IPS DF 6.9 (cell line): Measurements from ENCODE around the gene AZIN2.
A peak's percentile ranks its signal among the peaks of the same experiment; 100 is the strongest.
"Not testable (repeated sequence)": the region's sequence is repeated elsewhere in the genome, so short reads cannot be mapped to it uniquely, and the experiment has no call there.

ENCODE experiments used
- DNase-seq: peaks from one replicate; pipeline ENCODE4 v3.0.0-alpha.2; 2013; ENCODE audit warnings: low read depth, low spot score
- H3K27ac ChIP-seq: one replicate; pipeline ENCODE4 v1.5.1; 2013; ENCODE audit warnings: low read length, control low read depth
- H3K27me3 ChIP-seq: 2 replicates; pipeline ENCODE4 v1.6.1; 2013; ENCODE audit warnings: mild to moderate bottlenecking, low read length; ENCODE audit not compliant: control insufficient read depth, insufficient read depth
- H3K36me3 ChIP-seq: 2 replicates; pipeline ENCODE4 v1.6.1; 2013; ENCODE audit warnings: low read length; ENCODE audit not compliant: control insufficient read depth, insufficient read depth
- H3K4me1 ChIP-seq: 2 replicates; pipeline ENCODE4 v1.6.1; 2013; ENCODE audit warnings: low read length; ENCODE audit not compliant: control insufficient read depth, insufficient read depth
- H3K4me3 ChIP-seq: 2 replicates; pipeline ENCODE4 v1.5.1; 2013; ENCODE audit warnings: mild to moderate bottlenecking, low read length
- H3K9me3 ChIP-seq: 2 replicates; pipeline ENCODE4 v1.6.1; 2013; ENCODE audit warnings: low read length, inconsistent platforms; ENCODE audit not compliant: control insufficient read depth, insufficient read depth
- WGBS: extraction: QIAGEN DNeasy Blood & Tissue Kit; methylation state at CpG from one replicate; pipeline ENCODE4 v1.1.7; 2013; ENCODE audit warnings: mixed read lengths, missing lambda C conversion rate; ENCODE audit not compliant: insufficient read length, insufficient coverage; 5-methylcytosine and 5-hydroxymethylcytosine counted together

Gene AZIN2

DNA sequence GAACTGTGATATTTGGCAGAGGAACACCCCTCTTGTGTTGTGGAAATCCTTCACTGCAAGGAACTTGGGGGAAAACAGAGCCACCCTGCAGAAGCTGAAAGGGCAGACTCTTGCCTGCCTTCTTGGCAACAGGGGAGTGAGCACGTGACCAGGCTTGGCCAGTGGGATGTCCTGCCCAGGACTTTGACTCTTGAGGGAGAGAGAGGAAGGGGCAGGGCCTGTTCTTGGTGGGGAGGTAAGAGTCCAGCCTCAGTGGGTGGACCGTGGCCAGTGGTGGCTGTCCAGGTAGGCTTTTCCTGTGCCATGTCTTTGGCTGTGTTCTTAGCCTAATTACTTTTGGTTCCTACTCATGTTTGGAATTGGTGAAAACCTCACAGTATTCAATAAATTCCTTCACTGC, 35.7 kb upstream of the AZIN2 start:
- Histone ChIP-seq H3K9me3 (no peaks in the 10 kb centered on the region), H3K36me3 (no peaks in the 10 kb centered on the region), H3K27ac (no peak overlapping the region), H3K4me3 (no peak overlapping the region), H3K4me1 (no peaks in the 10 kb centered on the region), H3K27me3 (no peaks in the 10 kb centered on the region)
- no peak for DNase-seq
- no CpG with 5 or more reads among the region's 2 CpGs for WGBS

DNA sequence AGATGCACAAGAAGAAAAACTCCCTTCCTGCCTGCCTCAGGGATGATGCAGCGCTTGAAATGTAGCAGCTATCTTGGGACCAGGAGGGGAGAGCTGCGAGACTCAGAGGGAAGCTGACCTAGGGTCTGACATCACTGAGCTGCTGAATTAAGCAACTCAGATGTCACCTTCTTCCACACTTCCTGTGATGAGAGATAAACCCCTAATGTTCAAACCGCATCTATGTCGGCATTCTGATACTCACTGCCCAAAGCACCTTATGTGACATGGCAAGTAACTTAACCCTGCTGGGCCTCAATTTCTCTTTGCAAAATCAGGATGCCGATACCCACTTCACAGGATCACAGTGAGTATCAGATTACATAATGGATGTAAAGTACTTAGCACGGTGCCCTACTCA, 35.1 kb upstream of the AZIN2 start:
- Histone ChIP-seq H3K36me3 (no peaks in the 10 kb centered on the region), H3K4me3 (no peak overlapping the region), H3K9me3 (no peaks in the 10 kb centered on the region), H3K27ac (no peak overlapping the region), H3K27me3 (no peaks in the 10 kb centered on the region), H3K4me1 (no peaks in the 10 kb centered on the region)
- no peak for DNase-seq
- no CpG with 5 or more reads among the region's 6 CpGs for WGBS

DNA sequence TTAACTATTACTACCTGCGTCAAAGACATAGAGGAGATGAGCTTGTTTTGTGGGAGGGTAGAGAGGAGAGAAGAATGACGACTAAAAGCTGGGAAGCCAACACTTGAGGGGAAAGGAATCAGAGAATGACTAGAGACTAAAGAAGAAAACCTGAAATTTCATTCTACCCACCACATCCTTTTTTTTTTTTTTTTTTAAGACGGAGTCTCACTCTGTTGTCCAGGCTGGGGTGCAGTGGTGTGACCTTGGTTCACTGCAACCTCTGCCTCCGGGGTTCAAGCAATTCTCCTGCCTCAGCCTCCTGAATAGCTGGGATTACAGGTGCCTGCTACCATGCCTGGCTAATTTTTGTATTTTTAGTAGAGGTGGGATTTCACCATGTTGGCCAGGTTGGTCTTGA, 34.7 kb upstream of the AZIN2 start:
- no CpG with 5 or more reads among the region's 4 CpGs for WGBS
- not testable (repeated sequence) for DNase-seq, H3K9me3 ChIP-seq, H3K4me3 ChIP-seq, H3K27me3 ChIP-seq, H3K36me3 ChIP-seq, H3K4me1 ChIP-seq, H3K27ac ChIP-seq

DNA sequence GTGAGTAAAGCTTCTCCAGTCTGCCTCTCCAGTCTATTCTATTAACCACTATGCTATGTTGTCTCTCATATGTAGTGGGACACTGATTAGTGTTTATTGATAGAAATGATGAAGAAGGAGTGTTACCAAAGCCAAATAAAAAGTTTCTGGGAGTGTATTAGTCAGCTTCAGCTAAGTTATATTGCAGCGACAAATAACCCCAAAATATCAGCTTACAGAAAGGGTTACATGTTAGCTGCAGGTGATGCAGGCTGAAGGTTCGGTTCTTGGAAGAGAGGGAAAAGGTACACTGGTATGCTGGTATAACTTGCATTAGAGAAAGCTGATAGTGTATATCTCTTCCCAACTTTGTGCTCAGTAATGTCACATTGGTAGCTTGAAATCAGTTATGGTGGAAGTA, 33.7 kb upstream of the AZIN2 start:
- H3K27ac ChIP-seq: no peak overlapping the region
- H3K4me1 ChIP-seq: no peaks in the 10 kb centered on the region
- no CpG with 5 or more reads among the region's 2 CpGs for WGBS
- DNase-seq: no peak
- no peaks in the 10 kb centered on the region for H3K27me3 ChIP-seq
- no peaks in the 10 kb centered on the region for H3K9me3 ChIP-seq
- no peaks in the 10 kb centered on the region for H3K36me3 ChIP-seq
- H3K4me3 ChIP-seq: no peak overlapping the region

DNA sequence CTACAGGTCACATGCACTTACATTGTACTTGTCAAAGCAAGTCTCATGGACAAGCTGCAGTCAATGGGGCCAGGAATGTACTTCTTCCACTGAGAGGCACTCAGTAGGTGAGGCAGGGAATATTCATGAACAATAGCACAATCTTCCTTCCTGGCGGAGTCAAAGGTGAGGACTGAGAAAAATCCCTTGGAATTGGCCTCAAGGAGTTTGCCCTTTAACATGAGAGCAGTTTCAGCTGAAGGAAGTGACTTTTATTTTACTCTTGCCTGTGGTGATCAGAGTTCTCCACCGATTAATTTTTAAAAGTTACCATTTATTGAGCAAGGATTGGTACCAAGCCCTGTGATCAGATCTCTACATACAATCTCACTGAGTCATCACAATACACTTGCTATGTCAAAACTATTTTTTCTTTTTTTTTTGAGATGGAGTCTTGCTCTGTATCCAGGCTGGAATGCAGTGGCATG, 33.1 kb upstream of the AZIN2 start:
- Histone ChIP-seq H3K36me3 (no peaks in the 10 kb centered on the region), H3K27me3 (no peaks in the 10 kb centered on the region), H3K4me3 (no peak overlapping the region), H3K4me1 (no peaks in the 10 kb centered on the region), H3K27ac (no peak overlapping the region), H3K9me3 (no peaks in the 10 kb centered on the region)
- no peak for DNase-seq
- WGBS: no CpG with 5 or more reads among the region's 2 CpGs

DNA sequence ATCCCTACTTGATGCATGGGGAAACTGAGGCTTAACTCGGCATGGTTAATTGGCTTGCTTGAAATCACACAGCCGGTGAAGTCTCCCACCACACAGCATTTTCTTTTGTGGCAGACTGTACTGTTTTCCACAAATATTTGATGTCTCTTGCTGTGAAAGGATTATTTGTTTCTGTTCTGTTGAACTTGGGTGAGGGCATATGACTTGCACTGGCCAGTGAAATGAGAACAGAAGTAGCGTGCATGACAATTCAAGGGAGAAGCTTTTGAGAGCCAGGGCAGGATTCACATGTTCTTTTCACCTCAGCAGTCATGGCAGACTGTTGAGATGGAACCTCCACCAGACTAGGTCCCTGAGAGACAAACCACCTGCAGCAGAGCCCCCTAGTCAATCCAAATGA, 32.5 kb upstream of the AZIN2 start:
- Histone ChIP-seq H3K27me3 (no peaks in the 10 kb centered on the region), H3K9me3 (no peaks in the 10 kb centered on the region), H3K27ac (no peak overlapping the region), H3K36me3 (no peaks in the 10 kb centered on the region), H3K4me3 (no peak overlapping the region), H3K4me1 (no peaks in the 10 kb centered on the region)
- no peak for DNase-seq
- no CpG with 5 or more reads among the region's 3 CpGs for WGBS

DNA sequence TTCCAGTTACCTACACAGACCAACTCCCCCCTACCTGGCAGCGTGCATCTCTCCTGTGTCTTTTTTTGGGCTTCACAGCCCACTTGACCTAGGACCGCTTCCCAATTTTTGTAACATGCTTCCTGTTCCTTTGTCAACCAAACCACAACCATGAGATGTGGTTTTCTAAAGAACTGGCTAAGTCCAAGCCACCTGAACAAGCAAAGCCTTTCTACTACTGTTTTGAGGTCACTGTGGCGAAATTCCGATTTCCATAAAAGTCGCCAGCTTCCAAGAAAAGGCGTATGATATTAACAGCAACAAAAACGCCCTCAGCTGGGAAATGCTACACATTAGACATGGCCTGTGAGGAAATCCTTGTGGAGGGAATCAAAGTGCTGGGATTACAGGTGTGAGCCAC, 31.6 kb upstream of the AZIN2 start:
- Histone ChIP-seq H3K4me3 (no peak overlapping the region), H3K4me1 (no peaks in the 10 kb centered on the region), H3K36me3 (no peaks in the 10 kb centered on the region), H3K27ac (no peak overlapping the region), H3K9me3 (no peaks in the 10 kb centered on the region), H3K27me3 (no peaks in the 10 kb centered on the region)
- no peak for DNase-seq
- no CpG with 5 or more reads among the region's 7 CpGs for WGBS

DNA sequence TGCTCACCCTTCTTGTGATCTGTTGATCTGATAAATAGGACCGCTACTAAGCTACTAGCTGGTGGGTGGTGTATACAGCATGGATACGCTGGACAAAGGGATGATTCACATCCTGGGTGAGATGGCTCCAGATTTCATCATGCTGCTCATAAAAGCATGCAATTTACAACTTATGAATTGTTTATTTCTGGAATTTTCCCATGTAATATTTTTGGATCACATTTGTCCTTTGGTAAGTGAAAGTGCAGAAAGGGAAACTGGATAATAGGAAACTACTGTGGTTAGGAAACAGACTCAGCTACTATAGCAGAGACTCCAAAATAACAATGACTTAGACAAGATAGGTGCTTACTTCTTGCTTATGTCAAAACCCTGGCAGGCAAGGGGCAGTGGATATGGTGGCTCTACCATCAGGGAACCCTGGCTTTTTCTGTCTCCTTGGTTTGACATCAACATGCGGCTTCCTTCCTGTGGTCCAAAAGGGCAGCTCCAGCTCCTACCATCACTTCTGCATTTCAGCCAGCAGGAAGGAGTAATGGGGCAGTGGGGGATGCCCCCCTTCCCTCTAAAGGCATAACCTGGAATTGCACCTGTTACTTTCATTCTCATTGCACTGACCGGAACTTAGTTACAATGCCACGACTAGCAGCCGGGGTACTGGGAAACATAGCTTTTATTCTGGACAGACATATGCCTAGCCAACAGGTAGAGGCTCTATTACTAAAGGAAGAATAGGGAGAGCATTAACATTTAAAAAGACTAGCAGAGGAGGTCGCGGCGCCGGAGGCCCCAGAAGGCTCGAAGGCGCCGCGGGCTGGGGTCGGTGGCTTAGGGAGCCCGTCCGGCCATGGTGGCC, 30.5 kb upstream of the AZIN2 start:
- no peak overlapping the region for H3K4me3 ChIP-seq
- no peaks in the 10 kb centered on the region for H3K9me3 ChIP-seq
- no peak overlapping the region for H3K27ac ChIP-seq
- no CpG with 5 or more reads among the region's 17 CpGs for WGBS
- H3K27me3 ChIP-seq: no peaks in the 10 kb centered on the region
- H3K36me3 ChIP-seq: no peaks in the 10 kb centered on the region
- H3K4me1 ChIP-seq: no peaks in the 10 kb centered on the region
- no peak for DNase-seq

DNA sequence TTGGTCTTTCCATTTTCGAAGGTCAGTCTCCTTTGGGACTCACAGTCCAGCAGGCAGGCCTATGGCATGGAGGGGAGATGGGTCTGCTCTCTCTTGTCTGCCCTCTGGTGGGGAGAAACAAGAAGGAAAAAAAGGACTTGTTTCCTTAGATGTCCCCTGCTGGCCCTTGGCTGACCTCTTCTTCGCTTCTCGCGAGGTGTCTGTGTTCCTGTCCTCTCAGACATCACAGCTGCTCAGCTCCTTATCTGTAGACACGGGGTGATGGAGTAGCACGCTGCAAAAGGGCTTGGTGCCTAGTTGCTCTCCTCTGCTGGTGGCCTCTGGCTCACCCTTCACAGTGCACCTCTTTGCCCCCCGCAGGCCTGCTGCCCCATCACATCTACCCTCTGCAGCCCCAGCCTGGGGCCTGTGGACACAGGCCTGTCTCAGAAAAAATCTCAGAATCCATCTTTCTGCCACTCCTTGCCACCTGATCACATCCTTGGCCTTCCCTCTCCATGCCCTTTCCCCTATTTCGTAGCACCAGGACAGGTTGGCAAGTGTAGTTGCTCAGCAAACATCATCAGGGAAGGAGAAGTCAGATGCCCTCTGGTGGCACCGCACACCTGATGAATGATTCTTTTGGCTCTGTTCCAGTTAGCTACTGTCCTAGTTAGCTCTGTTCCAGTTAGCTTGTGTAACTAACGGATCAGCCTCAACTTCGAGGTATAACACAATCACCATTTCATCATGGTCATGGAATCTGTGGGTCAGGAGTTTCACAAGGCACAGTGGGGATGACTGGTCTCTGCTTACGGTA, 25.5 kb upstream of the AZIN2 start:
- Histone ChIP-seq H3K4me1 (no peaks in the 10 kb centered on the region), H3K4me3 (no peak overlapping the region), H3K27ac (no peak overlapping the region), H3K9me3 (no peaks in the 10 kb centered on the region), H3K27me3 (no peaks in the 10 kb centered on the region), H3K36me3 (no peaks in the 10 kb centered on the region)
- DNase-seq: peak; percentile 57
- WGBS: no CpG with 5 or more reads among the region's 12 CpGs

DNA sequence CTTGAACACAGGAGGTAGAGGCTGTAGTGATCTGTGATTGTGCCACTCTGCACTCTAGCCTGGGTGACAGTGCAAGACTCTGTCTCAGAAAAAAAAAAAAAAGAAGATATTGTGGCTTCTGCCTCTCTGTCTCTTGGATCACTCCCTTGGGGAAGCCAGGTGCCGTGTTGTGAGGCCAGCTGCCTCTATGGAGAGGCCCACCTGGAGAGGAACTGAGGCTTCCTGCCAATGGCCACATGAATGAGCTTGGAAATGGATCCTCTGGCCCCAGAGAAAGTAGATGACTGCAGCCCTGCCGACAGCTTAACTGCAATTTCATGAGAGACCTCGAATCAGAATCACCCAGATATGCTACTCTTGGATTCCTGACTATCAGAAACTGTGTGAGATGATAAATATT, 24.5 kb upstream of the AZIN2 start:
- no peak overlapping the region for H3K4me3 ChIP-seq
- no CpG with 5 or more reads among the region's 3 CpGs for WGBS
- DNase-seq: no peak
- no peaks in the 10 kb centered on the region for H3K9me3 ChIP-seq
- no peaks in the 10 kb centered on the region for H3K27me3 ChIP-seq
- H3K27ac ChIP-seq: no peak overlapping the region
- H3K36me3 ChIP-seq: no peaks in the 10 kb centered on the region
- no peaks in the 10 kb centered on the region for H3K4me1 ChIP-seq
